T47D (cell line): ENCODE data around the gene OR2B6.
"Not testable (repeated sequence)": the region's sequence is repeated elsewhere in the genome, so short reads cannot be mapped to it uniquely, and the experiment has no call there.

ENCODE experiments used
- DNase-seq, 2 experiments: peaks; one replicate each; pipeline versions ENCODE4 v3.0.0 to v3.0.0-alpha.2; 2011 to 2012; ENCODE audit warnings: low read depth in 1 of 2, low spot score in 1 of 2
- JUND ChIP-seq: IDR thresholded peaks from 2 replicates; pipeline ENCODE4 v1.6.1; 2012; ENCODE audit warnings: low read depth
- in situ Hi-C: cut with HindIII; loops from 2 replicates; pipeline ENCODE4 v1.10.0; 2016; ENCODE audit warnings: low sequenced_read_pairs, low pct_unique_long_range_greater_than_20kb

The OR2B6 gene

DNA sequence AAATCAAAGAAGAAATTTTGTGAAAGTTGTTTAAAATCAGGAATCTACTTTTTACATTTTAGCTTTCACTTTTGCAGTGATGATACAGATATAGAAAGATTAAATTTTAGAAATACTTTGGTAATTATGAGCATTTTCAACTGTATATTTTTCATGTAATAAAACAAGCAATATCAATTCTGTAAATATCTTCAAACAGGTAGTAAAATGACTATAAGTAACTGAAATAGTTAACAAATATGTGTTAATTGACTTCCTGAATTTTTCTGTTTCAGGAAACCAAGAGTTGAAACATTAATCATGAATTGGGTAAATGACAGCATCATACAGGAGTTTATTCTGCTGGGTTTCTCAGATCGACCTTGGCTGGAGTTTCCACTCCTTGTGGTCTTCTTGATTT, at the start of gene OR2B6:
OR2B6 (plus strand) TSS at position 301 of the 400 bp plus-strand sequence; CDS start at position 301, 0 bp downstream.
- in situ Hi-C loops, result no loop called here
- no peak for DNase-seq
- TF ChIP-seq JUND, result no peak

DNA sequence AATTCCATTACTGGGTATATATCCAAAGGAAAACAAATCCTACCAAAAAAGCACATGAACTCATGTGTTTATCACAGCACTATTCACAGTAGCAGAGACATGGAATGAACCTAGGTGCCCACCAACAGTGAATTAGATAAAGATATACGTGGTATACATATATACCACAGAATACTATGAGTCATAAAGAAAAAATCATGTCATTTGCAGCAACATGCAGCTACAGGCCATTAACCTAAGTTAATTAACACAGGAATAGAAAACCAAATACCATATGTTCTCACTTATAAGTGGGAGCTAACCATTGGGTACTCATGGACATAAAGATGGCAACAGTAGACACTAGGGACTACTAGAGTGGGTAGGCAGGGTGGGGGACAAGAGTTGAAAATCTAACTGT, 49.0 kb upstream of the OR2B6 start:
- in situ Hi-C loops, result no loop called here
- DNase-seq, result no peak
- TF ChIP-seq JUND, result no peak

DNA sequence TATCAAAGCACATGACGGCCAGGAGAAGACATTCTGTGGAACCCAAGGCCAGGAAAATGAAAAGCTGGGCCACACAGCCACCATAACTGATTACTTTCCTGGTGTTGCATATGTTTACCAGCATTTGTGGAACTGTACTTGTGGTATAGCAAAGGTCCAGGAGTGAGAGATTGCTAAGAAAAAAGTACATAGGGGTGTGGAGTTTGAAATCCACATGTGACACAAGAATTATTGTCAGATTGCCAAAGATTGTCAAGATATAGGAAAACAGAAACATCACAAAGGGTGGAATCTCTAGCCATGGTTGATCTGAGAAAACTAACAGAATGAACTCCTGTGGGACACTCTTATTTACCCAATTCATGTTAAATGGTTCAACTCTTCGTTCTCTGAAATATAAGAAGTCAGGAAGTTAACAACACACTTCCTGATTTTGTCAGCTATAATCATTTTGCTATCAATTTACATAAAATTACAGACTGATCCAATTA, 45.0 kb upstream of the OR2B6 start, which contains the start of gene OR2B2:
OR2B2 (minus strand) TSS at position 441 of the 491 bp plus-strand sequence; CDS start at position 364, 77 bp downstream.
- DNase-seq, result no peak
- TF ChIP-seq JUND, result no peak
- in situ Hi-C loops, result no loop called here

DNA sequence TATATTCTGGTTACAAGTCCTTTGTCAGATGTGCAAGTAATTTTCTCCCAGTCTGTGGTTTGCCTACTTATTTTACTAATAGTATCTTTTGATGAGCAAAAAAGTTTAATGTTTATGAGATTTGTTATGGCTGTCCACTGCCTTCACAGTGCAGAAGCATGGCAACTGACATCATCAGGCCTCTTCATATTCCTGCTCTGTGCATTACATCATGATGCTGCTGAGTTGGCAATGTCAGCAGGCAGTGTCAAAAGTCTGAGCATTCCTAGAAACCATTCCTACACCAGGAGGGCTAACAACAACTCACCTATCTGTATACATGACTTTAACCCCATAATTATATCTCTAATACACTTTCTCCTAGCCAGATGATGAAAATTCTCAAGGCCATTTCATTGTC, 34.1 kb upstream of the OR2B6 start:
- no peak for TF ChIP-seq JUND
- no peak for DNase-seq
- in situ Hi-C loops, result no loop called here

DNA sequence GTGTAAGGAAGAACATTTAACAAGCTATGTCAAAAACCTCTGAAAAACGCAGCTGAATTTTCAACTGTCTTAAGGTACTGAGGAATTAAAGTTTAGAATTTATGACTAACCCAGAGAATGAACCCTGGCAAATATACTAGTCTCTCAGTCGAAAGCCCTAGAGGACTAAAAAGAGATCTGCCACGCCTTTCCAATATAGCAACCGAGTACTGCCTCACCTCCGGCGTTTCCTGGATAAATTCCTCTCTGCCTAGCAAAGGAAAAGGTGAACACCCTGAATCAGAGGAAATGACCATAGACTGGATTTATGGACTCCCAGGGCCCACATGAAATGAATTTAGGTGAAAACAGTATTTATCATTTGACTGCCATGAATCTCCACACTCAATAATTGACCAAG, 32.9 kb upstream of the OR2B6 start:
- TF ChIP-seq JUND, result no peak
- no peak for DNase-seq
- in situ Hi-C loops, result no loop called here

DNA sequence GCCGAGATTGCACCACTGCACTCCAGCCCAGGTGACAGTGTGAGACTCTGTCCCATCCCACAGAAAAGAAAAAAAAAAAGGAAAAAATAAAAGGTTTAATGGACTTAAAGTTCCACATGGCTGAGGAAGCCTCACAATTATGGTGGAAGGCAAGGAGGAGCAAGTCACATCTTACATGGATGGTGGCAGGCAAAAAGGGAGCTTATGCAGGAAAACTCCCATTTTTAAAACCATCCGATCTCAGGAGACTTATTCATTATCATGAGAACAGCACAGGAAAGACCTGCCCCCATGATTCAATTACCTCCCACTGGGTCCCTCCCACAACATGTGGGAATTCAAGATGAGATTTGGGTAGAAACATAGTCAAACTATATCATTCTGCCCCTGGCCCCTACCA, 29.0 kb upstream of the OR2B6 start:
- DNase-seq, in situ Hi-C loops: not testable (repeated sequence)

DNA sequence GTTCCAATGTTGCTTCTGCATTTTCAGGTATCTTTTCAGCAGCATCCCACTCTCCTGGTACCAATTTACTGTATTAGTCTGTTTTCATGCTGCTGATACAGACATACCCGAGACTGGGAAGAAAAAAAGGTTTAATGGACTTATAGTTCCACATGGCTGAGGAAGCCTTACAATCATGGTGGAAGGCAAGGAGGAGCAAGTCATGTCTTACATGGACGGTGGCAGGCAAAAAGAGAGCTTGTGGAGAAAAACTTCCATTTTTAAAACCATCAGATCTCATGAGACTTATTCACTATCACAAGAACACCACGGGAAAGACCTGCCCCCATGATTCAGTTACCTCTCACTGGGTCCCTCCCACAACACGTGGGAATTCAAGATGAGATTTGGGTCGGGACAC, 27.1 kb upstream of the OR2B6 start:
- not testable (repeated sequence) for DNase-seq

DNA sequence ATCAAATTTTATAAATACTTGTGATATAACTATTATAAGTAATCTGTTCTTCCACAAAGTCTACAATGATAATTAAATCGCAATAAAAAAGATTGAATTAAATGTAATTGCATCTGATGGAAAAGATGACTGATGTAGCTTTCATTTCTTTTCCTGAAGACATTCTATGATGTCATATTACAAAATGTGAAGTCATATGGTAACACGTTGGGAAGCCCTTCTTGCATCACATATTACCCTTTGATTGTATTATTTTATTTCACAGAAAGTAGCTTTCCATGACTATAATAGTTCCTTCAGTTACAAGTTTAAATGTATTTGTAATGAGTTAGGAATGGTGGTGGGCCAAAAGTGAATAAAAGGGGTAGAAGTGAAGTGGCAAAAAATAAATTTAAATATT, 25.8 kb upstream of the OR2B6 start:
- no peak for TF ChIP-seq JUND
- in situ Hi-C loops, result no loop called here
- no peak for DNase-seq

More for the DNA sequence above, 27.1 kb upstream of the OR2B6 start:
- in situ Hi-C loops, result not testable (repeated sequence)

DNA sequence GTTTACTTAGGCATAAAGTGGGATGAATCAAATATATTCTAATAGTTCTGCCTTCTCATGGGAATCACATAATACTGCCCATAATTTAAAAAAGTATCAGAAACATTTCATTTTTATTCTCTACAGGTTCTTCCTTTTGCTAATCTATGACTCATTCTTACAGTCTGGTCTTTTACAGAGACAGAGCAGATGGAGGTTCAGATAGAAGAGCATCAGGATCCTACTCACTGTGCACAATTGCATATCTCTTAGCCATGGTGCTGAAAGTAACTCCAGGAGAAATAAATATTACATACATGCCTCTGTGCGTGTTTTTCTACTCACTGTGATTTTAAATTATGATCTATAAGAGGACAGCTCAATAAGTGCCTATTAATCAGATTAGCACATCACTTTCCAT, 16.3 kb upstream of the OR2B6 start:
- DNase-seq, result no peak
- in situ Hi-C loops, result no loop called here
- no peak for TF ChIP-seq JUND

DNA sequence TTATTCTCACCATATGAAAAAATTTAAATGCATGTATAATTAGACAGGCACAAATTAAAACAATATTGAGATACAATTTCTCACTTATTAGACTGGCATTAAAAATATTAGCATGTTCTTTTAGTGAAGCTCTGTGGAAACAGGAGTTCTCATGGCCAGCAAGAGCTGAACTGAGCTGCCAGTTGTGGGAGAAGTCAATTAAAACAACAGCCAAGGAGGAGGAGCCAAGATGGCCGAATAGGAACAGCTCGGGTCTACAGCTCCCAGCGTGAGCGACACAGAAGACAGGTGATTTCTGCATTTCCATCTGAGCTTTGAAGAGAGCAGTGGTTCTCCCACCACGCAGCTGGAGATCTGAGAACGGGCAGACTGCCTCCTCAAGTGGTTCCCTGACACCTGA, 14.0 kb upstream of the OR2B6 start:
- in situ Hi-C loops, DNase-seq: not testable (repeated sequence)

DNA sequence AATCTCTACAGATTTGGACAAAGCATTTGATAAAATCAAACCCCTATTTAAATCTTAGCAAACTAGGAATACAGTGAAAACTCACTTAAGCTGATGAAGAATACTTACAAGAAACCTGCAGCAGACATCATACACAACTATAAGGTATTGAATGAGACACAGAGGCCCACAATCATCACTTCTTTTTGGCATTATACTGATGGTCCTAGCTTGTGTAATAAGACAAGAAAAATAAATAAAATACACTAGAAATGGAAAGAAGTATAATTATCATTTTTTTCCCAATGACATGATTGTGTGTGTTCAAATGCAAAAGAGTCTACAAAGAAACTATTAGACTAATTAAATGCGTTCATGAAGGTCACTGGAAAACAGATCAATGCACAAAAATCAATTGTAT, 8.8 kb upstream of the OR2B6 start:
- in situ Hi-C loops, result no loop called here
- TF ChIP-seq JUND, result no peak
- no peak for DNase-seq

DNA sequence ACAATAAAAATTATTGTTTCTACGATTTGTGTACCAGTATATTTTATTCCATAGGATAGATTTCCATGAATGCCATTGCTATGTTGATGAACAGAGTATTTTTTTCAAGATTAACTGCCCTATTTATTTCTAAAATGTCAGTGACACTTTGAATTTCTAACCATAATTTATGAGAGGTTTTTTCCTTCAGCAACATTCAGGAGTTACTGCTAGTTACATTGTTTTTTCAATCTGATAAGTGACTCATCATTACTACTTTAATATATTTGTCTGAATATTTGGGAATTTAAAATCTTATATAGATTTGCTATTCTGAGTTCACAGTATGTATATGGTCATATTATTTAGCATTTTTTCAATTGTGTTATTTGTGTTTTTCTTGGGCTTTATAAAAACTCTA, 6.0 kb upstream of the OR2B6 start:
- no peak for DNase-seq
- in situ Hi-C loops, result no loop called here
- no peak for TF ChIP-seq JUND

DNA sequence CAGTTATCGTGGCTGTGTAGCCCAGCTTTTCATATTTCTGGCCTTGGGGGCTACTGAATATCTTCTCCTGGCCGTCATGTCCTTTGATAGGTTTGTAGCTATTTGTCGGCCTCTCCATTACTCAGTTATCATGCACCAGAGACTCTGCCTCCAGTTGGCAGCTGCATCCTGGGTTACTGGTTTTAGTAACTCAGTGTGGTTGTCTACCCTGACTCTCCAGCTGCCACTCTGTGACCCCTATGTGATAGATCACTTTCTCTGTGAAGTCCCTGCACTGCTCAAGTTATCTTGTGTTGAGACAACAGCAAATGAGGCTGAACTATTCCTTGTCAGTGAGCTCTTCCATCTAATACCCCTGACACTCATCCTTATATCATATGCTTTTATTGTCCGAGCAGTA, 475 bp downstream of the OR2B6 start:
- in situ Hi-C loops, result no loop called here
- TF ChIP-seq JUND, result no peak
- DNase-seq, result no peak

DNA sequence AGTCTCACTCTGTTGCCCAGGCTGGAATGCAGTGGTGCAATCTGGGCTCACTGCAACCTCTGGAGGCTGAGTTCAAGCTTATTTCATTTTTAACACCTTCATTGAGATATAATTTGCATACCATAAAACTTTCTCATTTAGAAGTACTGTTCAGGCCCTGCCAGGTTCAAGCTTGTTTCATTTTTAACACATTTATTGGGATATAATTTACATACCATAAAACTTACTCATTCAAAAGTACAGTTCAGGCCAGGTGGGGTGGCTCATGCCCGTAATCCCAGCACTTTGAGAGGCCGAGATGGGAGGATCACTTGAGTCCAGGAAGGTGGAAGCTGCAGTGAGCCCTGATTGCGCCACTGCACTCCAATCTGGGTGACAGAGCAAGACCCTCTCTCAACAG, 5.5 kb downstream of the OR2B6 start:
- in situ Hi-C loops, result no loop called here
- no peak for DNase-seq
- no peak for TF ChIP-seq JUND

DNA sequence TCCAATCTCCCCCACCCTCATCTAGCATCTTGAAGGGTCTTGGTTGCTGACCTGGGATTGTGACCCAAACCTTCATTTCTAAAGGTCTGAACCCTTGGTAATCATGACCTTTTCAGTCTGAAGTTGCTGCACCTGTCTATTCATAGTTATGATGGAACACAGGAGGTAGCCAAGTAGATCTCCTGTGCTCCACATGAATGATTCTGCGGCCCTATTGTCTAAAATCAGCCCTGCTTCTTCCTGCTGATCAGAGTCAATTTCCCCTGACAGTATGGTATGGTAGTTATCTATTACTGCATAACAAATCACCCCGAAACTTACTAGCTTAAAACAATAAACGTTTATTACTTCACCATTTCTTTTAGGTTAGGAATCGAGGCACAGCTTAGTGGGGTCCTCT, 9.0 kb downstream of the OR2B6 start:
- TF ChIP-seq JUND, result no peak
- in situ Hi-C loops, result no loop called here
- no peak for DNase-seq
